ENCODE results near the gene HADHA. TPM values are rescaled to one million over a fixed set of nuclear protein-coding genes. Genes with fewer than 3 reads are reported as not detected.

Gene HADHA
- total RNA-seq, 1 experiment from 2014 or later = 118 TPM

DNA sequence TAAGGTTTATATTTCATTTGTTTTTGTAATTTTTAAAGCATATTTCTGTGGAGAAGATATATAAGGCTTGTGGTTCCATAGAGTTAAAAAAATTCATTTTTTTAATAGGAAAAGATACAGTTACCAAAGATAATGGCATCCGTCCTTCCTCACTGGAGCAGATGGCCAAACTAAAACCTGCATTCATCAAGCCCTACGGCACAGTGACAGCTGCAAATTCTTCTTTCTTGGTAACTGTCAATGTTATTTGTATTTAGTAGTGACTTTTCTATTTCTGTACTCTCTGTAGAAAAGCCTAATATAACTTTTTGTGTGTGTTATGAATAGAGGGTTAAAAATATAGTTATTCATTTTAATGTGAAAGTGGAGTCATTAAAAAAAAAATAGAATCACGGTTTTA is 35.5 kb upstream of the HADHA start:
- POLR2A ChIA-PET = no interaction called here

More for the DNA sequence above, 35.5 kb upstream of the HADHA start:
- Mint-ChIP-seq H3K27ac (no peak overlapping the region), H3K9me3 (no peaks in the 10 kb centered on the region), H3K27me3 (ENCODE audit: low read depth) (no peaks in the 10 kb centered on the region), H3K4me1 (no peaks in the 10 kb centered on the region), H3K36me3 (peaks cover 59% of the 10 kb centered on the region), H3K4me3 (no peak overlapping the region)
- TF ChIP-seq ZNF317 (CRISPR knock-in tag; IDR thresholded peaks at IDR 0.05; ENCODE audit: borderline replicate concordance, low read depth) (no peak), NFATC4 (CRISPR knock-in tag; IDR thresholded peaks at IDR 0.05) (no peak), SOX15 (CRISPR knock-in tag; IDR thresholded peaks at IDR 0.05) (no peak), ZNF396 (CRISPR knock-in tag; IDR thresholded peaks at IDR 0.05; ENCODE audit: borderline replicate concordance) (no peak), ATF1 (CRISPR knock-in tag; IDR thresholded peaks at IDR 0.05) (no peak), TEAD1 (CRISPR knock-in tag; IDR thresholded peaks at IDR 0.05) (no peak), ZNF416 (CRISPR knock-in tag; IDR thresholded peaks at IDR 0.05) (no peak), EMX1 (CRISPR knock-in tag; IDR thresholded peaks at IDR 0.05) (no peak), RELA (CRISPR knock-in tag; IDR thresholded peaks at IDR 0.05; ENCODE audit: borderline replicate concordance) (no peak), JUN (CRISPR knock-in tag; IDR thresholded peaks at IDR 0.05) (no peak), ZNF423 (CRISPR knock-in tag; IDR thresholded peaks at IDR 0.05) (no peak), NR1H2 (CRISPR knock-in tag; IDR thresholded peaks at IDR 0.05) (no peak)
- TF ChIP-seq, protein P1, sequence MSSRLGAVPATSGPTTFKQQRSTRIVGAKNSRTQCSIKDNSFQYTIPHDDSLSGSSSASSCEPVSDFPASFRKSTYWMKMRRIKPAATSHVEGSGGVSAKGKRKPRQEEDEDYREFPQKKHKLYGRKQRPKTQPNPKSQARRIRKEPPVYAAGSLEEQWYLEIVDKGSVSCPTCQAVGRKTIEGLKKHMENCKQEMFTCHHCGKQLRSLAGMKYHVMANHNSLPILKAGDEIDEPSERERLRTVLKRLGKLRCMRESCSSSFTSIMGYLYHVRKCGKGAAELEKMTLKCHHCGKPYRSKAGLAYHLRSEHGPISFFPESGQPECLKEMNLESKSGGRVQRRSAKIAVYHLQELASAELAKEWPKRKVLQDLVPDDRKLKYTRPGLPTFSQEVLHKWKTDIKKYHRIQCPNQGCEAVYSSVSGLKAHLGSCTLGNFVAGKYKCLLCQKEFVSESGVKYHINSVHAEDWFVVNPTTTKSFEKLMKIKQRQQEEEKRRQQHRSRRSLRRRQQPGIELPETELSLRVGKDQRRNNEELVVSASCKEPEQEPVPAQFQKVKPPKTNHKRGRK (CRISPR knock-in tag; IDR thresholded peaks at IDR 0.05; ENCODE audit: borderline replicate concordance) = no peak
- TF ChIP-seq, protein P2, sequence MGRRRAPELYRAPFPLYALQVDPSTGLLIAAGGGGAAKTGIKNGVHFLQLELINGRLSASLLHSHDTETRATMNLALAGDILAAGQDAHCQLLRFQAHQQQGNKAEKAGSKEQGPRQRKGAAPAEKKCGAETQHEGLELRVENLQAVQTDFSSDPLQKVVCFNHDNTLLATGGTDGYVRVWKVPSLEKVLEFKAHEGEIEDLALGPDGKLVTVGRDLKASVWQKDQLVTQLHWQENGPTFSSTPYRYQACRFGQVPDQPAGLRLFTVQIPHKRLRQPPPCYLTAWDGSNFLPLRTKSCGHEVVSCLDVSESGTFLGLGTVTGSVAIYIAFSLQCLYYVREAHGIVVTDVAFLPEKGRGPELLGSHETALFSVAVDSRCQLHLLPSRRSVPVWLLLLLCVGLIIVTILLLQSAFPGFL (CRISPR knock-in tag; IDR thresholded peaks at IDR 0.05; ENCODE audit: borderline replicate concordance) = no peak
- TF ChIP-seq, protein P3, sequence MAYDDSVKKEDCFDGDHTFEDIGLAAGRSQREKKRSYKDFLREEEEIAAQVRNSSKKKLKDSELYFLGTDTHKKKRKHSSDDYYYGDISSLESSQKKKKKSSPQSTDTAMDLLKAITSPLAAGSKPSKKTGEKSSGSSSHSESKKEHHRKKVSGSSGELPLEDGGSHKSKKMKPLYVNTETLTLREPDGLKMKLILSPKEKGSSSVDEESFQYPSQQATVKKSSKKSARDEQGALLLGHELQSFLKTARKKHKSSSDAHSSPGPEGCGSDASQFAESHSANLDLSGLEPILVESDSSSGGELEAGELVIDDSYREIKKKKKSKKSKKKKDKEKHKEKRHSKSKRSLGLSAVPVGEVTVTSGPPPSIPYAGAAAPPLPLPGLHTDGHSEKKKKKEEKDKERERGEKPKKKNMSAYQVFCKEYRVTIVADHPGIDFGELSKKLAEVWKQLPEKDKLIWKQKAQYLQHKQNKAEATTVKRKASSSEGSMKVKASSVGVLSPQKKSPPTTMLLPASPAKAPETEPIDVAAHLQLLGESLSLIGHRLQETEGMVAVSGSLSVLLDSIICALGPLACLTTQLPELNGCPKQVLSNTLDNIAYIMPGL (CRISPR knock-in tag; IDR thresholded peaks at IDR 0.05) = no peak
- TF ChIP-seq, protein P4, sequence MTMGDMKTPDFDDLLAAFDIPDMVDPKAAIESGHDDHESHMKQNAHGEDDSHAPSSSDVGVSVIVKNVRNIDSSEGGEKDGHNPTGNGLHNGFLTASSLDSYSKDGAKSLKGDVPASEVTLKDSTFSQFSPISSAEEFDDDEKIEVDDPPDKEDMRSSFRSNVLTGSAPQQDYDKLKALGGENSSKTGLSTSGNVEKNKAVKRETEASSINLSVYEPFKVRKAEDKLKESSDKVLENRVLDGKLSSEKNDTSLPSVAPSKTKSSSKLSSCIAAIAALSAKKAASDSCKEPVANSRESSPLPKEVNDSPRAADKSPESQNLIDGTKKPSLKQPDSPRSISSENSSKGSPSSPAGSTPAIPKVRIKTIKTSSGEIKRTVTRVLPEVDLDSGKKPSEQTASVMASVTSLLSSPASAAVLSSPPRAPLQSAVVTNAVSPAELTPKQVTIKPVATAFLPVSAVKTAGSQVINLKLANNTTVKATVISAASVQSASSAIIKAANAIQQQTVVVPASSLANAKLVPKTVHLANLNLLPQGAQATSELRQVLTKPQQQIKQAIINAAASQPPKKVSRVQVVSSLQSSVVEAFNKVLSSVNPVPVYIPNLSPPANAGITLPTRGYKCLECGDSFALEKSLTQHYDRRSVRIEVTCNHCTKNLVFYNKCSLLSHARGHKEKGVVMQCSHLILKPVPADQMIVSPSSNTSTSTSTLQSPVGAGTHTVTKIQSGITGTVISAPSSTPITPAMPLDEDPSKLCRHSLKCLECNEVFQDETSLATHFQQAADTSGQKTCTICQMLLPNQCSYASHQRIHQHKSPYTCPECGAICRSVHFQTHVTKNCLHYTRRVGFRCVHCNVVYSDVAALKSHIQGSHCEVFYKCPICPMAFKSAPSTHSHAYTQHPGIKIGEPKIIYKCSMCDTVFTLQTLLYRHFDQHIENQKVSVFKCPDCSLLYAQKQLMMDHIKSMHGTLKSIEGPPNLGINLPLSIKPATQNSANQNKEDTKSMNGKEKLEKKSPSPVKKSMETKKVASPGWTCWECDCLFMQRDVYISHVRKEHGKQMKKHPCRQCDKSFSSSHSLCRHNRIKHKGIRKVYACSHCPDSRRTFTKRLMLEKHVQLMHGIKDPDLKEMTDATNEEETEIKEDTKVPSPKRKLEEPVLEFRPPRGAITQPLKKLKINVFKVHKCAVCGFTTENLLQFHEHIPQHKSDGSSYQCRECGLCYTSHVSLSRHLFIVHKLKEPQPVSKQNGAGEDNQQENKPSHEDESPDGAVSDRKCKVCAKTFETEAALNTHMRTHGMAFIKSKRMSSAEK (CRISPR knock-in tag; IDR thresholded peaks at IDR 0.05; ENCODE audit: borderline replicate concordance) = no peak
- TF ChIP-seq, protein P5, sequence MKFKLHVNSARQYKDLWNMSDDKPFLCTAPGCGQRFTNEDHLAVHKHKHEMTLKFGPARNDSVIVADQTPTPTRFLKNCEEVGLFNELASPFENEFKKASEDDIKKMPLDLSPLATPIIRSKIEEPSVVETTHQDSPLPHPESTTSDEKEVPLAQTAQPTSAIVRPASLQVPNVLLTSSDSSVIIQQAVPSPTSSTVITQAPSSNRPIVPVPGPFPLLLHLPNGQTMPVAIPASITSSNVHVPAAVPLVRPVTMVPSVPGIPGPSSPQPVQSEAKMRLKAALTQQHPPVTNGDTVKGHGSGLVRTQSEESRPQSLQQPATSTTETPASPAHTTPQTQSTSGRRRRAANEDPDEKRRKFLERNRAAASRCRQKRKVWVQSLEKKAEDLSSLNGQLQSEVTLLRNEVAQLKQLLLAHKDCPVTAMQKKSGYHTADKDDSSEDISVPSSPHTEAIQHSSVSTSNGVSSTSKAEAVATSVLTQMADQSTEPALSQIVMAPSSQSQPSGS (CRISPR knock-in tag; IDR thresholded peaks at IDR 0.05; ENCODE audit: borderline replicate concordance, low read depth) = no peak
- TF ChIP-seq, protein P6, sequence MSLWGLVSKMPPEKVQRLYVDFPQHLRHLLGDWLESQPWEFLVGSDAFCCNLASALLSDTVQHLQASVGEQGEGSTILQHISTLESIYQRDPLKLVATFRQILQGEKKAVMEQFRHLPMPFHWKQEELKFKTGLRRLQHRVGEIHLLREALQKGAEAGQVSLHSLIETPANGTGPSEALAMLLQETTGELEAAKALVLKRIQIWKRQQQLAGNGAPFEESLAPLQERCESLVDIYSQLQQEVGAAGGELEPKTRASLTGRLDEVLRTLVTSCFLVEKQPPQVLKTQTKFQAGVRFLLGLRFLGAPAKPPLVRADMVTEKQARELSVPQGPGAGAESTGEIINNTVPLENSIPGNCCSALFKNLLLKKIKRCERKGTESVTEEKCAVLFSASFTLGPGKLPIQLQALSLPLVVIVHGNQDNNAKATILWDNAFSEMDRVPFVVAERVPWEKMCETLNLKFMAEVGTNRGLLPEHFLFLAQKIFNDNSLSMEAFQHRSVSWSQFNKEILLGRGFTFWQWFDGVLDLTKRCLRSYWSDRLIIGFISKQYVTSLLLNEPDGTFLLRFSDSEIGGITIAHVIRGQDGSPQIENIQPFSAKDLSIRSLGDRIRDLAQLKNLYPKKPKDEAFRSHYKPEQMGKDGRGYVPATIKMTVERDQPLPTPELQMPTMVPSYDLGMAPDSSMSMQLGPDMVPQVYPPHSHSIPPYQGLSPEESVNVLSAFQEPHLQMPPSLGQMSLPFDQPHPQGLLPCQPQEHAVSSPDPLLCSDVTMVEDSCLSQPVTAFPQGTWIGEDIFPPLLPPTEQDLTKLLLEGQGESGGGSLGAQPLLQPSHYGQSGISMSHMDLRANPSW (CRISPR knock-in tag; conservative IDR thresholded peaks at IDR 0.05; ENCODE audit: low read depth) = no peak
- DNase-seq (ENCODE audit: low spot score) (no peak), ATAC-seq (no peak)
- CTCF ChIA-PET = no interaction called here
